Umbilical cord (tissue), 2 donors: ENCODE data around the gene METTL23. TPM values are rescaled to one million over a fixed set of nuclear protein-coding genes. Genes with fewer than 3 reads are reported as not detected.

ENCODE experiments used
- DNase-seq: peaks from one replicate; pipeline ENCODE4 v3.0.0-alpha.2; 2015; ENCODE audit warnings: low spot score
- total RNA-seq: library from RNA; depleted of rRNA; stranded (reverse); fragments of >200 nt; gene quantifications from one replicate; pipeline ENCODE4 v1.2.3, GENCODE V29; 2014; ENCODE audit warnings: low replicate concordance; ENCODE audit not compliant: insufficient read depth

Gene METTL23
- 16.9 TPM for total RNA-seq

GRCh38 chr17:76726776-76727718, at the start of gene METTL23:
TSS of gene METTL23 (plus strand) at chr17:76726839. CDS start at chr17:76729711, 2,872 bp downstream.
- peak; percentile 79 for DNase-seq

- DNase-seq = no peak
These were observed 49.2 kb upstream of the METTL23 start for GRCh38 chr17:76677406-76677805.

GRCh38 chr17:76678330-76678729, 48.3 kb upstream of the METTL23 start:
- DNase-seq = no peak

- no peak for DNase-seq
These were observed 47.4 kb upstream of the METTL23 start for GRCh38 chr17:76679239-76679638.

- peak; percentile 84 for DNase-seq
These were observed 45.2 kb upstream of the METTL23 start for GRCh38 chr17:76681222-76682137.

GRCh38 chr17:76682296-76682695, 44.3 kb upstream of the METTL23 start:
- peak; percentile 96 for DNase-seq

GRCh38 chr17:76683011-76683755, 43.5 kb upstream of the METTL23 start:
- no peak for DNase-seq

- DNase-seq = no peak
These were observed 42.5 kb upstream of the METTL23 start for GRCh38 chr17:76683921-76684745.

- no peak for DNase-seq
These were observed 41.9 kb upstream of the METTL23 start for GRCh38 chr17:76684756-76685155.

GRCh38 chr17:76685366-76685765, 41.3 kb upstream of the METTL23 start:
- DNase-seq = no peak

GRCh38 chr17:76685846-76686245, 40.8 kb upstream of the METTL23 start:
- no peak for DNase-seq

GRCh38 chr17:76686538-76687297, 39.9 kb upstream of the METTL23 start:
- DNase-seq = no peak

GRCh38 chr17:76687298-76688164, 39.1 kb upstream of the METTL23 start:
- DNase-seq = peak; percentile 84

- DNase-seq = no peak
These were observed 38.4 kb upstream of the METTL23 start for GRCh38 chr17:76688165-76688622.

- no peak for DNase-seq
These were observed 36.8 kb upstream of the METTL23 start for GRCh38 chr17:76689859-76690258.

GRCh38 chr17:76690596-76691280, 35.9 kb upstream of the METTL23 start:
- no peak for DNase-seq

- no peak for DNase-seq
These were observed 35.1 kb upstream of the METTL23 start for GRCh38 chr17:76691379-76692191.
